Measurements from ENCODE around the gene TRIM2.

GRCh38 chr4:153232768-153233167 is 28.5 kb downstream of the TRIM2 start:
- TF ChIP-seq POLR2A (IDR thresholded peaks at IDR 0.05) (no peak), CTCF (IDR thresholded peaks at IDR 0.05) (no peak)
